NOMO-1 treated with DMSO at 0.1 percent for 48 hours (cell line): ENCODE measurements around the gene IMPACT.

Source experiments
- DNase-seq: peaks from one replicate; lab custom pipeline; 2025; ENCODE audit not compliant: unreplicated experiment; lab: John Stamatoyannopoulos, UW

Gene IMPACT

DNA sequence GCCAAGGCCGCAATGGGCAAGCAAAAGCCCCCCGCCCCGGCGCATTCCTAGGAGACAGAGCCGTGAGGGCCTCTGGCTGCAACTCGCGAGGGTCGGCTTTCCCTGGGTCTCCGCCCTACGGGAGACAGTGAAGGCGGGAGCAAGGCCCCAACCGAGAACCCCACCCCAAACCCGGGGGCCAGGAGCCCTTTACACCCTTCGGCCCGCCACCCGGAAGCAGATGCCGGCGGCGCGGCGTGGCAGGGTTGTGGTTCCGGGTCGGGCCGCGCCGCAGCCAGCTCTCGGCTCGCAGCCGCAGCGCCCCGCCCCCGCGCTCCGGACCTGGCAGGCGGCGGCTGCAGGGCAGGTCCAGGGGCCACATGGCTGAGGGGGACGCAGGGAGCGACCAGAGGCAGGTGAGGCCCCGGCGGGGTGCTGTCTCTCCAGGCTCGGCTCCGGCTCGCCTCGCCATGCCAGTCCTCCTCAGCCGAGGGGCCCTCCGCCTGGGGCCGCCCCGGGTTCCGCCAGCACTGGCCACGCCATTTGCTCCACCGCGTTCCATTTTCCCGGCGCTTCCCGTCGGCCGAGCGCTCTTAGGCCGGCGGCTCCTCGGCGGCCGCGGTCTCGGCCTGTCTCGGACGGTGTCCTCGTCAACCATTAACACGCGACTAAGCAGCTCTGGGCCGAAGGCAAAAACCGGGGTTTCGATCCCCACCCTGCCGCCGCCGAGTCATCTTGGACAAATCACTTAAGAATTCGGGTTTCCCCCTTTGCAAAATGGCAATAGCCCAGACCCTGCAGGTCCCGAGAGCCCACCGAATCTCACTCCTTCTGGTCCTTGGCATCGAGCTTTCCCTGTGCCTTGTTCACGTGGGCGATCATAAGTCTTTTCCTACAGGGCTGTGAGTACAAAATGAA lies at the start of gene IMPACT:
Gene IMPACT (plus strand): TSS at position 273 of the 897 bp plus-strand sequence. CDS start 87 bp downstream, at position 360.
- peak; percentile 78 for DNase-seq

DNA sequence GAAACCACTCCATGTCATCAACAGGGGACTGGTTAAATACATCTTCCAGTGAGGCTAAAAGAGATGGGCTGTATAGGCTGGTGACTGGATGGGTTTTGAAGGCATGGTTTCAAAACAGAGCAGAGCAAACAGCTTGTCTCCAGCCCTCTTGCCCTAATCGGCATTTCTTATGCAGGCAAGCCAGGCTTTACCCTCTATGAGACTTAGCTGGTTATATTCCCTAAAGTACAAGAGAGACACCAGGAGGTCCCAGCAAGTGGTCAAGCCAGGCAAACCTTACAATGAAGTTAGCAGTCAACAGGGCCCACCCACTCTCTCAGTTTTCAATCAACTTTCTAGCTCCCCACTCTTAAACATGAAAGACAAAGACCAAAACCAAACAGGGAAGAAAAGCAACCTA lies 47.9 kb upstream of the IMPACT start:
- no peak for DNase-seq

DNA sequence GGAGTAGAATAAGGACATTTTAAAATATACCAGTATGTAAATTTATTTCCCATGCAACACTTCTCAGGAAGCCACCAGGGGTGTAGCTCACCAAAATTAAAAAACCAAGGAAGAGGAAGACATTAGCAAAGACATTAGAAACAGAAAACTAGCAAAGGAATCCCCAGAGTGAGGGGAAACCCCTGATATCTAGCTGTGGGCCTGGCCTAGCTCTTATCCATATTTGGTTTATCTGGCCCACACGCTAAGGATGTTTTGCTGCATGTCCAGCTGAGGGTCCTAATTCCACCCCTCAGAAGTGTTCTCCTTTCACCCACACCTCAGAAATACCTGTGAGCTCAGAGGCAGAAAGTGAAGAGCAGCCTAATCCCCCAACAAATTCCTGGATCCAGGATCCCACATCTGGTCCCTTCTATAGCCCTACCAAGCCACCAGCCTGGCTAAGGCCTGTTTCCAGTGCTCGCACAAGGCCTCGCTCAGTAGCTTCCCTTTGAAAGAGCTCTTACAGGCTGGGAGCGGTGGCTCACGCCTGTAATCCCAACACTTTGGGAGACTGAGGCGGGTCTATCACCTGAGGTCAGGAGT lies 46.2 kb upstream of the IMPACT start:
- DNase-seq = no peak

- DNase-seq = peak; percentile 3
Measured at GRCh38 chr18:24381126-24381525, 45.3 kb upstream of the IMPACT start.

DNA sequence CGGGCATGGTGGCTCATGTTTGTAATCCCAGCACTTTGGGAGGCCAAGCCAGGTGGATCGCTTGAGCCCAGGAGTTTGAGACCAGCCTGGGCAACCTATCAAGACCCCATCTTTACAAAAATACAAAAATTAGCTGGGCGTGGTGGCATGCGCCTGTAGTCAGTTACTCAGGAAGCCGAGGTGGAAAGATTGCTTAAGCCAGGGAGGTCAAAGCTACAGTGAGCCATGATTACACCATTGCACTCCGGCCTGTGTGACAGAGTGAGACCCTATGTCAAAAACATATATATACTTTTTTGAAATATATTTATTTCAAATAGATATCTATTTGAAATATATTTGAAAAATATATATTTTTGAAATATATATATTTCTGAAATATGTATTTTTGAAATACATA lies 39.8 kb upstream of the IMPACT start:
- peak; percentile 68 for DNase-seq

GRCh38 chr18:24388957-24389356 lies 37.5 kb upstream of the IMPACT start:
- no peak for DNase-seq

- peak; percentile 79 for DNase-seq
Measured at GRCh38 chr18:24395049-24395795, 31.2 kb upstream of the IMPACT start.

GRCh38 chr18:24396082-24396633 lies 30.3 kb upstream of the IMPACT start:
- DNase-seq = peak; percentile 2

GRCh38 chr18:24397131-24397693 lies 29.3 kb upstream of the IMPACT start:
- DNase-seq = peak; percentile 80

- peak; percentile 97 for DNase-seq
Measured at GRCh38 chr18:24397694-24398368, 28.6 kb upstream of the IMPACT start, which contains the start of gene OSBPL1A. TSS of gene OSBPL1A (minus strand) at chr18:24397824. CDS start at chr18:24377533, 20,291 bp downstream.

DNA sequence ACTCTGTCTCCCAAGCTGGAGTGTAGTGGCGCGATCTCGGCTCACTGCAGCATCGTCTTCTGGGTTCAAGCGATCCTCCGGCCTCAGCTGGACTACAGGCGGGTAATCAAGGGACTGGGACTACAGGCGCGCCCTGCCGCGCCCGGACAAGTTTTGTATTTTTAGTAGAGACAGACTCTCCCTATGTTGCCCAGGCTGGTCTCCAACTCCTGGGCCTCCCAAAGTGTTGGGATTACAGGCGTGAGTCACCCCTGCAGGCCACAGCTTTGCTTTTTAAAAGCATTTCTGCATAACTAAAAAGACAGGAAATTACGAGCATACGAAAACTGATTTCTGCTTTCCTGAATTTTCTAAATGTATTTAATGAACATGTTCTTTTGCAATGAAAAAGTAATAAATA lies 27.9 kb upstream of the IMPACT start:
- DNase-seq = peak; percentile 29

DNA sequence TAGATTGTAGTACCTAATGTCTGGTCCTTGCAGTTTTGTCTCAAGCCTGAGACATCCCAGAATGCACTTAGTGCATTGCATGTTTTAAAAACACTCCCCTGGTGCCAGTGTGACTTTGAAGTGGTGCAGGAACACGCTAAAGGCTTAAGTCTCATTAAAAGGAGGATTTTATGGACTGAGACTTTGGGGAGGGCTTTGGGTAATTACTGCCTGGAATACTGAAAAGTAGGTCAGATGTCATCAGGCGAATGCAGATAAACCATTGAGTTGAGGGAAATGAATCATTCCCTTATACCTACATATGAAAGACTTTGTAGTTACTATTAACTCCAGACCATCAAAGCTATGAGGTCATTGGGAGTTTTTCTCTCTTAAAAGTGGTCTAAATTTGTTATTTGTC lies 25.9 kb upstream of the IMPACT start:
- DNase-seq = no peak

DNA sequence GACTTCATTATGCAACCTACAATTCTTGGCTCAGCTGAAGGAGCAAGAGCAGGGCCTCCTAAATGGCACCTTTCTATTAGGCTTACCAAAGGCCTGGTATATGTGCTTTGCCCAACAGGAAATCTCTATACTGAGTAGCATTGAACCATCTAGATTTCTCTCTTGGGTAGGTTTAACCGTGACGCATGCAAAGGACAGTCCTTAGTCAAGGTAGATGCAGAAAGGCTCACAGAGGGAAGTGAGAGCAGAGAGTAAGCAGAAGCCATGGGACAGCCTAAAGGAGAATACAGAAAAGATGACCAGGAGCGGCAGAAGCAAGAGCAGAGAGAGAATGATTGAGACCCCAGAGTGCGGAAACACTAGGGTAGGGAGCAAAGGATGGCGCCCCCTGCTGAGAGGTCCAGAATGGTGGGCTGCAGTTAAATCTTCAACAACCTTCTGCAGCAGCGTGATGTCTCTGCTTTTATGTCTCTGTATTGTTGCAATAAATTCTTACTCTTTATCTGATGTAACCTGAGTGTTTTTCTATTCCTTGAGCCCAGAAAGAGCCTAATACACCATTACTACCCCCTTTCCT lies 24.2 kb upstream of the IMPACT start:
- peak; percentile 7 for DNase-seq

GRCh38 chr18:24403076-24403475 lies 23.4 kb upstream of the IMPACT start:
- no peak for DNase-seq

- no peak for DNase-seq
Measured at GRCh38 chr18:24404591-24404990, 21.9 kb upstream of the IMPACT start.

DNA sequence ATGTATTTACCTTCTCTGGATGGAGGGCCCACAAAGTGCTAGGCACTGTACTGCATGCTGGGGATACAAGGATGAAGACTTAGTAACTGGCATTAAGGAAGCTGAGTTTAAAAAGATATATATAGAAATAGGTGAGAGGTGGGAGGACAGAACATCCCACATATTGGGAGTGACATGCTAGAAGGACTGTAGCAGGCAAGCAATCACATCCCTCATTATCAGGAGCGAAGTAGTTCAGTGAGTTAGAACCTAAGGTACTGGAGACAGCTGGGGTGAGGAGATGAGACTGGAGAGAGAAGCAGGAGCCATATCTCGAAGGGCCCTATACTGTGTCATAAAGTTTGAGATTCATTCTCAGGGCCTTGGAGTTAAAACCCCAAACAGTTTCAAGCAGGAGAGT lies 18.0 kb upstream of the IMPACT start:
- DNase-seq = no peak

GRCh38 chr18:24413148-24413547 lies 13.3 kb upstream of the IMPACT start:
- no peak for DNase-seq

DNA sequence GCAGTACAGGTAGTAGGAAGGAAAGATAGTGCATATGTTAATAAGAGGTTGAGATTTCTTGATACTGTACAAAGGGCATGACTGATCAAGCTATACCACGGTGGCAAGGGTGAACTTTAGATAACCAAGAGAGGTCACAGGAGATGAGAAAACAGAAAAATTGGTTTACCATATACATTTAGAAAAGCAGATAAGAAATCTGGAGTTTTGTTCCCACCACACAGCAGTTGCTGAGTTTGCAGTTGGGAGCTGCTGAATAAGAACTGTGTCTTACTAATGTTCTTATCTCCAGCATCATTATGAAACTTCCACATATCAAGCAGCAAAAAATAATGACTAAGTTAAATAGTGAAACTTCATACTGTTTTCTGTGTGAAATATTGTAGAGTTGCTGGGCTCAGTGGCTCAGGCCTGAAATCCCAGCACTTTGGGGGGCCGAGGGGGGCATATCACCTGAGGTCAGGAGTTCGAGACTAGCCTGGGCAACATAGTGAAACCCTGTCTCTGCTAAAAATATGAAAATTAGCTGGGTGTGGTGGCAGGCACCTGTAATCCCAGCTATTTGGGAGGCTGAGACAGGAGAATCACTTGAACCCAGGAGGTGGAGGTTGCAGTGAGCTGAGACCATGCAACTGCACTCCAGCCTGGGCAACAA lies 12.0 kb upstream of the IMPACT start:
- no peak for DNase-seq

DNA sequence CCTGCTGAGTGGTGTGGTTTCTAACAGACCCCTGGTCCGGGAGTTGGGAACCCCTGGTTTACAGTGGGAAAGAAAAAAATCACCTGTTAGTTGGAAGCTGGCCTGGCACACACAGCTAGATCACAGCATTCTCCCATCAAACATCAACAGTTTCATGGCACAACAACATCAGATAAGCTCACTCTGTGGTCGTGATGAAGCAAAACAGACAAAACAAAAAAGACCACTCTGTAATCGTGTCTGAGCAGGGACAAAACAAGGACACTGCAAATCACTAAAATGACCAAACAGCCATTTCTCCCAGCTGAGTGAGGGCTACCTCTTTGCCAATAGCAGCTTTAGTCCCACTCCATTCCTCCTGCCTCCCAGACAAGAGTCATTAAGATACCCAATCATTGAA lies 9.0 kb upstream of the IMPACT start:
- no peak for DNase-seq

GRCh38 chr18:24420551-24420950 lies 5.9 kb upstream of the IMPACT start:
- no peak for DNase-seq
